Measurements from ENCODE around the gene NCF2. TPM values are rescaled to one million over a fixed set of nuclear protein-coding genes. Genes with fewer than 3 reads are reported as not detected.
"Not testable (repeated sequence)": the region's sequence is repeated elsewhere in the genome, so short reads cannot be mapped to it uniquely, and the experiment has no call there.

The NCF2 gene
- total RNA-seq, 1 donor from 2014 or later, result 29.6 TPM

DNA sequence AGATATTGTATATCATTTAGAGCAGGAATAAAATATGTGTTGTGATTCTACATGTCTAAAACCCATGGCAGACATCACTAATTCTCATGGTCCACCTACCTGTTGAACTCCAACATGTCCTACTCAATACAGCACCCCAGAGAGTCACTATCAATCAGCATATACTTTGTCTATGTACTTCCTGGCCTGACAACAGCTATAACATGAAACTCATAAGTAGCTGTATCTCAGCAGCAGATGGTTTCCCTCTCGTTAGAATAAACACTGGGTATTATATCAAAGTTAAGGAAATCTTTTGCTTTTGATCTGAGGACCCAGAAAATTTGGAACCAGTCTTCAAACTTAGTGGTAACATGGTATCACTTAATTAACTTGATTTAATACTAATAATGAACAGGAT is 29.5 kb upstream of the NCF2 start:
- DNase-seq (ENCODE audit: low spot score) (no peak), ATAC-seq (no peak)
- intact Hi-C loops (cut with DNase I), result no loop called here

- DNase-seq (ENCODE audit: low spot score); intact Hi-C loops (cut with DNase I); ATAC-seq: not testable (repeated sequence)
Measured at GRCh38 chr1:183618202-183618601, 27.9 kb upstream of the NCF2 start.

- intact Hi-C loops (cut with DNase I); ATAC-seq; DNase-seq (ENCODE audit: low spot score): not testable (repeated sequence)
Measured at GRCh38 chr1:183612975-183613374, 22.7 kb upstream of the NCF2 start.

DNA sequence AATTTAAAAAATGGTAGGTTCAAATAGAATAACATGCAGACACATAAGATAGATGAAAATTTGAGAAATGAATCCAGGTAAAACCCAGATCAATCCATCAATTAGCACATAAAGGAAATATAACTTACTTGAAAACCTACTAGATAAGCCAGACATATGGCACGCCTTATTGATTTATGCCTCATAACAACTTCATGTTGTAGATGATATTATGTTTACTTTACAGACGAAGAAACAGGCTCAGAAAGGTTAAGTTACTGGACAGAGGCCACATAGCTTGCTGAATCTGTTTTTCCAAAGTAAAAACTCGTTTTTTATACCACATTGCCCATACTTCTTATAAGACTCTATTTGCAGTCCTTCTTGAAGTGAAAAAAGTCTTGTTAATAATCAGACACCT is 22.1 kb upstream of the NCF2 start:
- ATAC-seq (no peak), DNase-seq (ENCODE audit: low spot score) (no peak)
- intact Hi-C loops (cut with DNase I), result no loop called here

GRCh38 chr1:183611021-183611420 is 20.8 kb upstream of the NCF2 start:
- DNase-seq (ENCODE audit: low spot score) (no peak), ATAC-seq (no peak)
- intact Hi-C loops (cut with DNase I), result no loop called here

GRCh38 chr1:183609759-183610452 is 19.6 kb upstream of the NCF2 start:
- DNase-seq (ENCODE audit: low spot score) (no peak), ATAC-seq (peak; percentile 61)
- intact Hi-C loops (cut with DNase I), result no loop called here

GRCh38 chr1:183609313-183609712 is 19.1 kb upstream of the NCF2 start:
- intact Hi-C loops (cut with DNase I), result no loop called here
- peak; percentile 78 for DNase-seq (ENCODE audit: low spot score)
- ATAC-seq, result peak; percentile 96

DNA sequence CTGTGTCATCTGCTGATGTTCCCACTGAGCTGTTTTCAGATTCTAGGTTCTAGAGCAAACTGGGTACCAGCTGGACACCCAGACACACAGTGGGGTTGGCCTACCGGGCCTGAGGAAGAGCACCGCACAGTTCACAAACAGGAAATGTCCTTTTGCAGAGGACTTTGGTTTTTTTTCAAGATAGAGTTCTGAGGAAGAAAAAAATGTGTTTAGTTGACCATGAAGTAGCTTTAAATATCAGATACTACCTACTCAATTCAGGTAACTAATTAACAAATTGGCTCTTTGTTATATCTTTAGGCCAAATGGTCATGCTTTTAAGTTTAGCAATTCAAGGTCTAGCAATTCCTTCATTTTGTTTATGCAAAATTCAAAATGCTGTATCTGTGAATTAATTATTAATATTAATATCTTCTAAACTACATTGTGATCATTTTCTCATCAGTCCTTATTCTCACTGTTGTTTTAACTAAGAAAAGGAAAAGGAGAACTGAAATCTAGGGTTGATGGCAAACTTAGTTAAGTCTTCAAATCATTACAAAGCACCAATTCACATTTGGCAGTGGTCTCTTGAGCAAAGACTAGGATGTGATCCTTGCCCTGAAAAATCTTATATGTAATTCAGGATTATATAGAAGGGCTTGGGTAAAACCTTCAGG is 17.2 kb upstream of the NCF2 start:
- intact Hi-C loops (cut with DNase I), result no loop called here
- DNase-seq (ENCODE audit: low spot score) (no peak), ATAC-seq (no peak)

DNA sequence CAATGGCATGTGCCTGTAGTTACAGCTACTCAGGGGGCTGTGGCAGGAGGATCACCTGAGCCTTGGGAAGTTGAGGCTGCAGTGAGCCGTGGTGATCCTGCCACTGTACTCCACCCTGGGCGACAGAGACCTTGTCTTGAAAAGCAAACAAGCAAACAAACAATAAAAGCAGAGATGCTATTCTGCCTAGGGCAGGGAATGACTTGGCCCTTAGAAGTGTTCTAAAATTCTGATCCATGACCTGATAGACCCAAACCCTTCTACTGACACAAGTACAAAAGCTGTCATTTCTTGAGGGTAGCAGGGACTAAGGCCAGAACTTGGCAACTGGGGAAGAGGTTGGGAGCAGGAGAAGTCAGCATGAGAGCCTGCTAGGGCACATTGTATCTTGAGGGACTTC is 15.6 kb upstream of the NCF2 start:
- intact Hi-C loops (cut with DNase I), result no loop called here
- ATAC-seq (no peak), DNase-seq (ENCODE audit: low spot score) (no peak)

GRCh38 chr1:183604815-183605214 is 14.6 kb upstream of the NCF2 start:
- ATAC-seq (no peak), DNase-seq (ENCODE audit: low spot score) (no peak)
- intact Hi-C loops (cut with DNase I), result no loop called here

DNA sequence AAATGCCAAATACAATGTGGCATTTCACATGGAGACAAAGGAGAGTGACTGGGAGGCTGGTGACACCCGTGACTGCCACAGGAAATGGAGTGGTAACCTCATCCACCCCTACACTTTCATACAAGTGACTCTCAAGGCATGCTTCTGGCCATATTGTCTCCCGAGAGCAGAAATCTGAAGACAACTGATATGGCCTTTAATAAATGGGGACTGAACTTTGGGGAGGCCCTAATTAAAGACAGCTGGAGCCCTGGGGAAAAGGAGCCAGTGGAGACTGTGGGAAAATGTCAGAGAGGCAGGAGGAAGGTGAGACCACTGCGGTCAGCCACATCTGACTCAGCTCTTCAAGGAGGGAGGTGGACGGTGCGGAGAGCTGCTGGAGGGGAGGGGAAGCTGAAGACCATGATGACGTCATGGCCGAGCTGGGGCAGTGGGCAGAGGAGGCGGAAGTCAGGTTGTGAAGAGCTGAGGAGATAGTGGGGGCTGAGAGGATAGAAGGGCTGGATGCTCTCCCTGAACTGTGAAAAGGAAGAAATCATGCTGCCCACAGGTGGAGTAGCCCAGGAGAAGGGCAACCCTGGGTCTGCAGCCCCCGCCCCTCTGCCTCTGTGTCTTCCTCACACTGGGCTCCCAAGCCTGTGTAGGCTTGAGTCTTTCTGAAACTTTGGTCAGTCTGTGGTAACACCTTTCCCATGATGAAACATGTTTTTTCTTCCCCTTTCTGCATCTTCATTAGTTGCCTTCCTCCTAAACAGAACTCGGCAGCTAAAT is 14.0 kb upstream of the NCF2 start:
- ATAC-seq (no peak), DNase-seq (ENCODE audit: low spot score) (no peak)
- intact Hi-C loops (cut with DNase I), result no loop called here

DNA sequence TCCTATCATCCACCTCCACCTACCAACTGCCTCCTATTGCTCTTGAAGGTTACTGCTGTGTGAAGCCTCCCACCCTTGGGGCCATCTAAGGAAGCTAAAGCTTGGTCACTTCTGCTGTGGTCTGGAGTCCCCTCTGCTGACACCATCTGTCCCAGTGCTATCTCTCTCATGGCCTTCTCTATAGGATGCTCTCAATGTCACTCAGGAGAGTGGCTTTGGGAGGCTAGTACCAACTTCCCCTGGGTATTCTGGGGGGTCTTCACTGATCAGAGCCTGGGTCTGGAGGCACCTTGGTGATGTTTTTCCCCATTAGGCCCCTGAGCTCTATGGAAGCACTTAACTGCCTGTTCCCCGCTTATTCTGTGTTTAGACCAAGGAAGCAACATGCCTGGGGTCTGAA is 12.3 kb upstream of the NCF2 start:
- DNase-seq (ENCODE audit: low spot score), result no peak
- ATAC-seq, result no peak
- intact Hi-C loops (cut with DNase I), result no loop called here

GRCh38 chr1:183600634-183601033 is 10.4 kb upstream of the NCF2 start:
- DNase-seq (ENCODE audit: low spot score), result no peak
- intact Hi-C loops (cut with DNase I), result no loop called here
- ATAC-seq, result no peak

DNA sequence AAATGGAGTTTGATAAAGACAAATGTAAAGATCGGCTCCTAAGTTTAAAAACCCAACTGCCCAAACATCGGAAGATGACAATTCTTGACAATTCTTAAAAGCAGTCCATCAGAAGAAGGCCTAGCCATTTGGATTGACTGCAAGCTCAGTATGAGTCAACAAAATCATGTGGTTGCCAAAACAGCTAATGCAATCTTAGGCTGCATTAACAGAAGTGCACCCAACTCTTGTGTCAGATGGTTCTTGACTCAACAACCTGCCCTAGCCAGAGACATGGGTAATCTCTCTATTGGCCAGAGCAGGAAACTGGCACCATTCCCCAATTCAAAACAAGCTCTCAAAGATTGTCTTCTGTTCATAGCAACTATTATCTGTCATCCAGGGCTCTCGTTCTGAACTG is 9.9 kb upstream of the NCF2 start:
- ATAC-seq (peak; percentile 84), DNase-seq (ENCODE audit: low spot score) (no peak)
- intact Hi-C loops (cut with DNase I), result no loop called here

DNA sequence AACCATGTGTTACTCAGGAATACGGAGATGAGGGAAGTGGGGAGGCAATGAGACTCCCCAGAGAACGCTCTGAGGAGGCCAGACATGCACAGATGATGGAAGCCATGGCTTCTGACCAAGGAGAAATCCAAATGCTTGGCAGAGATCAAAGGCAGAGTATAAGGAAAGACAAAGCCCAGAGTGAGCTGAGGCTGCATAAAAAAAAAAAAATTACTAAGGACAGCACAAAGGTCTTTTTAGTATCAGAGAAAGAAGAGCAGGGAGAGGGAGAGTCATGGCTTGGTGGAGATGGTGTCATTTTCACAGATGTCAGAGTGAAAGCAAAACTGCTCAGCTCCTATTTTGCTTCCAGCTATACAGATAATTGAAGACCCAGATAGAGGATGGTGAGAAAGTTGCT is 8.1 kb upstream of the NCF2 start:
- DNase-seq (ENCODE audit: low spot score), result no peak
- ATAC-seq, result peak; percentile 57
- intact Hi-C loops (cut with DNase I), result no loop called here

DNA sequence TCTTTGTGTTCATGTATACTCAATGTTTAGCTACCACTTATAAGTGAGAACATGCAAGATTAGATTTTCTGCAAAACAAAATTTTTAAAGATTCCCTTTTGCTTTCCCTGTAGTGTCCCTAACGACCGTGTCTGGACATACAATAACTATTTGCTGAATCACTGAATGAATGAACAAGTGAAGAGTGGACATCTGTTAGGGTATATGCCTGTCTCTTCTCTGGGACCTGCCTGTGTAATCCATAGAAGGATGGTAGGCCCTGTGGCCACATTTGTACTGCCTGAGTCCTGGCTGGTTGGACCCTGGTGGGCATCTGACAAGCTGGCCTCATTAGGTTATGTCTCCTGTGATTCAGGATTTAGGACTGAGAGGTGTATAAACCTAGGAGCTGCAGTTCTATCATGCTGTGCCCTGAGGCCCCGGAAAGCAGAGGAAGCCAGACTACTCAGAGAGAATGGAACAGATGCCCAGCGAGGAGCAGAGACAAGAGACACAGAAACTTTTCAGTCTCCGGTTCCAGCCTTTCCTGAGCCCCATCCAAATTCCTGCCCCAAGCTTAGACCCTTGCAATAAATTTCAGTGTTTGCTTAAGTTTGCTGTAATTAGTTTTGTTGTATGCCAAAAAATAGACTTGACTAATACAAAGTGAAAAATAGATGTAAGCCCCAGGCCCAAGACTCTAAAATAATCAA is 7.5 kb upstream of the NCF2 start:
- intact Hi-C loops (cut with DNase I), result no loop called here
- DNase-seq (ENCODE audit: low spot score) (no peak), ATAC-seq (peak; percentile 12)

DNA sequence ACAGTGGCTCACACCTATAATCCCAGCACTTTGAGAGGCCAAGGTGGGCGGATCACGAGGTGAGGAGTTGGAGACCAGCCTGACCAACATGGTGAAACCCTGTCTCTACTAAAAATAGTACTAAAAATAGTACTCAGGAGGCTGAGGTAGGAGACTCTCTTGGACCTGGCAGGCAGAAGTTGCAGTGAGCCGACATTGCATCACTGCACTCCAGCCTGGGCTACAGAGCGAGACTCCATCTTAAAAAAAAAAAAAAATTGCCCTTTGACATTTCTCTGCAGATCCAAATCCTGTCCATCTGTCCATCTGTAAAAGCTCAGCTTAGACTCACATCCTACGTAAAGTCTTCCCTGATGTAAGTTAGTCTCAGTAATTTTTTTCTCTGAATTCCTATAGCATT is 6.2 kb upstream of the NCF2 start:
- intact Hi-C loops (cut with DNase I), result no loop called here
- DNase-seq (ENCODE audit: low spot score) (no peak), ATAC-seq (no peak)

DNA sequence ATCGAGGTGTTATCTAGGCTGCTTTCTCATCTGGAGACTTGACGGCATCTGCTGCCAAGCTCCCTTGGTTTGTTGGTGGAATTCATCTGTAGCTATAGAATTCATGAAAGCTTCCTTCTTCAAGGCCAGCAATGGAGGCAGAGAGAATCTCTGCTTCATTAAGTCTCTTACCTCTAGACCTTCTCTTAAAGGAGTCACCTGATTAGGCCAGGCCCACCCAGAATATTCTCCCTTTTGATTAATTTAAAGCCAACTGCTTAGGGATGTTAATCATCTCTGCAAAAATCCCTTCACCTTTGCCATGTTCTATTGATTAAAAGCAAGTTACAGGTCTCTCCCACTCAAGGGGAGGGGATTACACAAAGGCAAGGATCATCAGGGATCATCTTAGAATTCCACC is 5.3 kb upstream of the NCF2 start:
- no peak for DNase-seq (ENCODE audit: low spot score)
- intact Hi-C loops (cut with DNase I), result no loop called here

GRCh38 chr1:183593356-183593755 is 3.1 kb upstream of the NCF2 start:
- intact Hi-C loops (cut with DNase I), result no loop called here
- ATAC-seq, result peak; percentile 48

More for the DNA sequence above, 5.3 kb upstream of the NCF2 start:
- ATAC-seq, result no peak

DNA sequence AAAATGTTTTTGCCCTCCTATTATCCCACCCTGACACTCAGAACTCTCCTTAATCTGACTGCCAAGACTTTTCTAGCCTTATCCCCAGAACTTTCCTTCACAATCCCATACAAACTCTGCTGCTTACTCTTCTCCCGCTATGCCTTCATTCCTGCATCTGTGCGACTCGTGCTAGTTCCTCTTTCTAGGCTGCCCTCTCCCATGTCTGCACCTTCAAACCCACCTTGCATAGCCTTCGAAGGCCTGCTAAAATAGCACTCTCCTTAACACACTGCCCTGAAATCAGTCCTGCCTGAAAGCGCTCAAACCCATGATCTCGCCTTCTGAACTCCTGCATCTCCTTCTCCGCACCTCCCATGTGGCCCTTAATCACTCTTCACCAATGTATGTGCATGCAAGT is 2.5 kb upstream of the NCF2 start:
- DNase-seq (ENCODE audit: low spot score) (no peak), ATAC-seq (no peak)
- intact Hi-C loops (cut with DNase I), result no loop called here

More at GRCh38 chr1:183593356-183593755, 3.1 kb upstream of the NCF2 start:
- DNase-seq (ENCODE audit: low spot score), result no peak
